WTC11 (cell line): ENCODE data around the gene SHISA9. TPM values are rescaled to one million over a fixed set of nuclear protein-coding genes. Genes with fewer than 3 reads are reported as not detected.

Experiments
- ATAC-seq: fragments of 200-7000 bp; cut with Tn5 transposase; 2 replicates; pipeline ENCODE4 v1.10.0; 2021; ENCODE audit warnings: mild to moderate bottlenecking, moderate library complexity
- CTCF ChIA-PET: fragments of 300-600 bp; sonication (Branson Sonifier 250); formaldehyde crosslinking; loops from one replicate; lab custom pipeline; 2021; ENCODE audit warnings: antibody characterized with exemption; lab: Charles Lee
- POLR2A ChIA-PET: fragments of 350-600 bp; sonication (Branson Sonifier 250); formaldehyde crosslinking; loops from one replicate; lab custom pipeline; 2021; ENCODE audit warnings: antibody characterized with exemption; lab: Charles Lee
- DNase-seq: peaks from one replicate; pipeline ENCODE4 v3.0.0; 2021; ENCODE audit warnings: low spot score
- H3K27ac Mint-ChIP-seq: 2 replicates; pipeline ENCODE4 v1.8.0; 2021; ENCODE audit warnings: mixed read lengths
- H3K27me3 Mint-ChIP-seq: 2 replicates; pipeline ENCODE4 v1.8.0; 2021; ENCODE audit warnings: low read depth, mild to moderate bottlenecking, moderate library complexity, mixed read lengths
- H3K36me3 Mint-ChIP-seq: 2 replicates; pipeline ENCODE4 v1.8.0; 2021; ENCODE audit warnings: mixed read lengths
- H3K4me1 Mint-ChIP-seq: 2 replicates; pipeline ENCODE4 v1.8.0; 2022; ENCODE audit warnings: mixed read lengths
- H3K4me3 Mint-ChIP-seq: 2 replicates; pipeline ENCODE4 v1.8.0; 2021; ENCODE audit warnings: mild to moderate bottlenecking, moderate library complexity, mixed read lengths
- H3K9me3 Mint-ChIP-seq: 2 replicates; pipeline ENCODE4 v1.8.0; 2021; ENCODE audit warnings: mixed read lengths
- AR ChIP-seq: fragments of 250-450 bp; sonication (Bioruptor Pico); IDR thresholded peaks from 2 replicates; pipeline ENCODE4 v1.9.0; 2021; ENCODE audit warnings: mild to moderate bottlenecking
- ATF1 ChIP-seq: sonication (generic); formaldehyde crosslinking; IDR thresholded peaks from 2 replicates; pipeline ENCODE4 v1.8.1; 2023; ENCODE audit warnings: mild to moderate bottlenecking, moderate library complexity, missing genetic modification reagents
- E2F5 ChIP-seq: sonication (generic); formaldehyde crosslinking; IDR thresholded peaks from 2 replicates; pipeline ENCODE4 v1.8.1; 2022; ENCODE audit warnings: mild to moderate bottlenecking, moderate library complexity, missing genetic modification reagents
- FOXJ3 ChIP-seq: sonication (generic); formaldehyde crosslinking; IDR thresholded peaks from 2 replicates; pipeline ENCODE4 v1.9.0; 2021; ENCODE audit warnings: missing genetic modification reagents, mild to moderate bottlenecking, borderline replicate concordance
- GRHL2 ChIP-seq: fragments of 250-450 bp; sonication (Bioruptor Pico); IDR thresholded peaks from 2 replicates; pipeline ENCODE4 v1.8.0; 2022; ENCODE audit warnings: mild to moderate bottlenecking, moderate library complexity; ENCODE audit not compliant: insufficient replicate concordance, severe bottlenecking
- HMGA2 ChIP-seq: fragments of 250-450 bp; sonication (Bioruptor Pico); IDR thresholded peaks from 2 replicates; pipeline ENCODE4 v1.4.0; 2021; ENCODE audit warnings: mild to moderate bottlenecking, moderate library complexity
- JAZF1 ChIP-seq: fragments of 250-450 bp; sonication (Bioruptor Pico); IDR thresholded peaks from 2 replicates; pipeline ENCODE4 v1.9.0; 2021; ENCODE audit warnings: moderate library complexity, mild to moderate bottlenecking, inconsistent platforms
- JUN ChIP-seq: sonication (generic); formaldehyde crosslinking; IDR thresholded peaks from 2 replicates; pipeline ENCODE4 v1.8.0; 2023; ENCODE audit warnings: mild to moderate bottlenecking, missing genetic modification reagents
- NFATC4 ChIP-seq: fragments of 250-450 bp; sonication (Bioruptor Pico); IDR thresholded peaks from 2 replicates; pipeline ENCODE4 v1.9.0; 2021; ENCODE audit warnings: mild to moderate bottlenecking
- NFE2L1 ChIP-seq: sonication (generic); formaldehyde crosslinking; IDR thresholded peaks from 2 replicates; pipeline ENCODE4 v1.8.1; 2023; ENCODE audit warnings: missing genetic modification reagents
- NR1H2 ChIP-seq: sonication (generic); formaldehyde crosslinking; IDR thresholded peaks from 2 replicates; pipeline ENCODE4 v1.9.0; 2021; ENCODE audit warnings: mild to moderate bottlenecking, moderate library complexity, missing genetic modification reagents
- PRDM15 ChIP-seq: sonication (generic); formaldehyde crosslinking; IDR thresholded peaks from 2 replicates; pipeline ENCODE4 v1.8.0; 2022; ENCODE audit warnings: missing genetic modification reagents
- RELA ChIP-seq: sonication (generic); formaldehyde crosslinking; IDR thresholded peaks from 2 replicates; pipeline ENCODE4 v1.8.1; 2022; ENCODE audit warnings: missing genetic modification reagents, mild to moderate bottlenecking, borderline replicate concordance
- SMAD4 ChIP-seq: sonication (generic); formaldehyde crosslinking; IDR thresholded peaks from 2 replicates; pipeline ENCODE4 v1.8.0; 2022; ENCODE audit warnings: mild to moderate bottlenecking, missing genetic modification reagents
- SOX15 ChIP-seq: fragments of 250-450 bp; sonication (Bioruptor Pico); IDR thresholded peaks from 2 replicates; pipeline ENCODE4 v1.9.0; 2021; ENCODE audit warnings: mild to moderate bottlenecking
- ZNF121 ChIP-seq: sonication (generic); formaldehyde crosslinking; IDR thresholded peaks from 2 replicates; pipeline ENCODE4 v1.8.0; 2023; ENCODE audit warnings: missing genetic modification reagents
- ZNF232 ChIP-seq: sonication (generic); formaldehyde crosslinking; IDR thresholded peaks from 2 replicates; pipeline ENCODE4 v1.8.0; 2022; ENCODE audit warnings: mild to moderate bottlenecking, missing genetic modification reagents
- ZNF317 ChIP-seq: sonication (generic); formaldehyde crosslinking; IDR thresholded peaks from 2 replicates; pipeline ENCODE4 v1.8.1; 2023; ENCODE audit warnings: low read depth, mild to moderate bottlenecking, moderate library complexity, missing genetic modification reagents, borderline replicate concordance
- total RNA-seq: library from RNA; stranded (reverse); gene quantifications from 3 replicates; pipeline ENCODE4 v1.2.3, GENCODE V29; 2021
- TF ChIP-seq, protein P1 (sequence below): sonication (generic); formaldehyde crosslinking; IDR thresholded peaks from 2 replicates; pipeline ENCODE4 v1.8.0; 2022; ENCODE audit warnings: mild to moderate bottlenecking, missing genetic modification reagents
- TF ChIP-seq, protein P2 (sequence below): fragments of 250-450 bp; sonication (Bioruptor Pico); IDR thresholded peaks from 2 replicates; pipeline ENCODE4 v1.9.0; 2021; ENCODE audit warnings: mild to moderate bottlenecking, borderline replicate concordance

The SHISA9 gene
- total RNA-seq, 1 experiment from 2014 or later, result 37.5 TPM

DNA sequence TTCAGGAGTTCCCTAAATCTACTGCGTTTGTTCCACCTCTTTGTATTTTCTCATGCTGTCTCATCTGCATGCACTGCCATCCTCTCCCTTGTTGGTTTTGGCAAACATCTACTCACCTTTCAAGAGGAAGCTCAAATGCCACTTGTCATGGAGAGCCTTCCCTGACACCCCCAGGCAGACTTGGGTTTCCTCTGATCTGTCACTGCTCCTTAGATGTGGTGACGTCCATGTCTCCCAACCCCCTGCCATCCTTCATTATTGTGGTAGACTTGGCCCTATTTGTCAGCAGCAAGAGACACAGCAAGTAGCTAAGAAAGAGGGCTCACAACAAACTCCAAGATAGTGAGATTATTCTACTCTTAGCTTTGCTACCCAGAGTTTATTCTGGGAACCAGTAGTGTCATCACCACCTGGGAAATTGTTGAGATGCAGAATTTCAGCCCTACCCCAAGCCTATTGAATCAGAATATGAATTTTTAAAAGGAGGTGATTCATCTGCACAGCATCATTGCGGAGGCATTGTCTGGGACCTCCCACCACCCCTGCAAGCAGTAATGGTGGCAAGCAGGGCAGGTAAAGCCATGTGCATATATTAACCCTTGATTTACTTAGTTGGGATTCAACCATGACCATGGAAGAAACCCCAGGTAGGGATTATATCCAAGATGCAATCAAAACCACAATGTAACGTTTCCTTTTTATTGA lies 248.9 kb downstream of the SHISA9 start (continued):
- TF ChIP-seq NFATC4 (CRISPR knock-in tag) (no peak), NFE2L1 (CRISPR knock-in tag) (no peak)

DNA sequence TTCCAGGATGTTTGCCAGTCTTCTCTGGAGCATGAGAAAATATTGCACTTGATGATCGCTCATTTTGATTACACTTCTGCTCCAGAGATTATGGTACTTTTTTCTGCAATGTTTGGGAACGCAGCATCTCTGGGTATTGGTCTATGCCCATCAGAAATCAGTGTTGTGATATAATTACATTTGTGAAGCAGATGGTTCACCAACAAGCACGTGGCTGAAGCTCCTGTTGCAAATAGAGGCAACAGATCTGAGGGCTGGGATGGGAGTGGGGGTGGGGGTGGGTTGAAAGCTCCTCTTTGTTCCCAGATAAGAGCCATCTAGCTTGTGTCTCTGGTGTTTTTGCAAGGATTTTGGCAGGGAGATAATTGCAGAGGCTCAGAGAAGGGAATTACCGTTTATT lies 252.3 kb downstream of the SHISA9 start:
- H3K9me3 Mint-ChIP-seq, result no peaks in the 10 kb centered on the region
- no peaks in the 10 kb centered on the region for H3K27me3 Mint-ChIP-seq
- ChIA-PET POLR2A (no interaction called here), CTCF (interaction anchor here (0.6 to 1.6 kb wide), 3 partner anchors 11 to 766 kb away, joined by 3 to 4 read pairs (median 4); partner anchors contain the start of gene ERCC4)
- no peaks in the 10 kb centered on the region for H3K36me3 Mint-ChIP-seq
- no peak for TF ChIP-seq GRHL2 (CRISPR knock-in tag)
- no peak for TF ChIP-seq SOX15 (CRISPR knock-in tag)
- no peak for TF ChIP-seq AR (CRISPR knock-in tag)
- no peak for TF ChIP-seq NR1H2 (CRISPR knock-in tag)
- TF ChIP-seq, protein P1, sequence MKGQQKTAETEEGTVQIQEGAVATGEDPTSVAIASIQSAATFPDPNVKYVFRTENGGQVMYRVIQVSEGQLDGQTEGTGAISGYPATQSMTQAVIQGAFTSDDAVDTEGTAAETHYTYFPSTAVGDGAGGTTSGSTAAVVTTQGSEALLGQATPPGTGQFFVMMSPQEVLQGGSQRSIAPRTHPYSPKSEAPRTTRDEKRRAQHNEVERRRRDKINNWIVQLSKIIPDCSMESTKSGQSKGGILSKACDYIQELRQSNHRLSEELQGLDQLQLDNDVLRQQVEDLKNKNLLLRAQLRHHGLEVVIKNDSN (CRISPR knock-in tag), result no peak
- TF ChIP-seq HMGA2, result no peak
- TF ChIP-seq E2F5, result no peak
- TF ChIP-seq, protein P2, sequence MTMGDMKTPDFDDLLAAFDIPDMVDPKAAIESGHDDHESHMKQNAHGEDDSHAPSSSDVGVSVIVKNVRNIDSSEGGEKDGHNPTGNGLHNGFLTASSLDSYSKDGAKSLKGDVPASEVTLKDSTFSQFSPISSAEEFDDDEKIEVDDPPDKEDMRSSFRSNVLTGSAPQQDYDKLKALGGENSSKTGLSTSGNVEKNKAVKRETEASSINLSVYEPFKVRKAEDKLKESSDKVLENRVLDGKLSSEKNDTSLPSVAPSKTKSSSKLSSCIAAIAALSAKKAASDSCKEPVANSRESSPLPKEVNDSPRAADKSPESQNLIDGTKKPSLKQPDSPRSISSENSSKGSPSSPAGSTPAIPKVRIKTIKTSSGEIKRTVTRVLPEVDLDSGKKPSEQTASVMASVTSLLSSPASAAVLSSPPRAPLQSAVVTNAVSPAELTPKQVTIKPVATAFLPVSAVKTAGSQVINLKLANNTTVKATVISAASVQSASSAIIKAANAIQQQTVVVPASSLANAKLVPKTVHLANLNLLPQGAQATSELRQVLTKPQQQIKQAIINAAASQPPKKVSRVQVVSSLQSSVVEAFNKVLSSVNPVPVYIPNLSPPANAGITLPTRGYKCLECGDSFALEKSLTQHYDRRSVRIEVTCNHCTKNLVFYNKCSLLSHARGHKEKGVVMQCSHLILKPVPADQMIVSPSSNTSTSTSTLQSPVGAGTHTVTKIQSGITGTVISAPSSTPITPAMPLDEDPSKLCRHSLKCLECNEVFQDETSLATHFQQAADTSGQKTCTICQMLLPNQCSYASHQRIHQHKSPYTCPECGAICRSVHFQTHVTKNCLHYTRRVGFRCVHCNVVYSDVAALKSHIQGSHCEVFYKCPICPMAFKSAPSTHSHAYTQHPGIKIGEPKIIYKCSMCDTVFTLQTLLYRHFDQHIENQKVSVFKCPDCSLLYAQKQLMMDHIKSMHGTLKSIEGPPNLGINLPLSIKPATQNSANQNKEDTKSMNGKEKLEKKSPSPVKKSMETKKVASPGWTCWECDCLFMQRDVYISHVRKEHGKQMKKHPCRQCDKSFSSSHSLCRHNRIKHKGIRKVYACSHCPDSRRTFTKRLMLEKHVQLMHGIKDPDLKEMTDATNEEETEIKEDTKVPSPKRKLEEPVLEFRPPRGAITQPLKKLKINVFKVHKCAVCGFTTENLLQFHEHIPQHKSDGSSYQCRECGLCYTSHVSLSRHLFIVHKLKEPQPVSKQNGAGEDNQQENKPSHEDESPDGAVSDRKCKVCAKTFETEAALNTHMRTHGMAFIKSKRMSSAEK (CRISPR knock-in tag), result no peak
- no peak for TF ChIP-seq ZNF317 (CRISPR knock-in tag)
- no peak for TF ChIP-seq SMAD4
- no peak for TF ChIP-seq JUN (CRISPR knock-in tag)
- H3K4me1 Mint-ChIP-seq, result peaks cover 70% of the 10 kb centered on the region
- no peak for ATAC-seq
- no peak overlapping the region for H3K4me3 Mint-ChIP-seq
- no peak overlapping the region for H3K27ac Mint-ChIP-seq
- no peak for DNase-seq

GRCh38 chr16:13154799-13155198 lies 253.4 kb downstream of the SHISA9 start:
- Mint-ChIP-seq H3K4me1 (peaks cover 72% of the 10 kb centered on the region), H3K27ac (no peak overlapping the region; the same call in 1 of the 2 replicates), H3K4me3 (no peak overlapping the region; the same call in 1 of the 2 replicates), H3K36me3 (no peaks in the 10 kb centered on the region), H3K27me3 (no peaks in the 10 kb centered on the region), H3K9me3 (no peaks in the 10 kb centered on the region)
- ChIA-PET CTCF (interaction anchor here (1.6 kb wide), 1 partner anchor 765 kb away, joined by 4 read pairs; the partner anchor contains the start of gene ERCC4), POLR2A (no interaction called here)
- no peak for ATAC-seq
- DNase-seq, result no peak
- TF ChIP-seq ZNF121 (CRISPR knock-in tag), result no peak
- no peak for TF ChIP-seq ATF1 (CRISPR knock-in tag)
- TF ChIP-seq ZNF232, result no peak
- no peak for TF ChIP-seq E2F5
- no peak for TF ChIP-seq NFE2L1 (CRISPR knock-in tag)
- no peak for TF ChIP-seq FOXJ3 (CRISPR knock-in tag)
- TF ChIP-seq GRHL2 (CRISPR knock-in tag), result no peak
- no peak for TF ChIP-seq HMGA2
- TF ChIP-seq RELA (CRISPR knock-in tag), result no peak
- TF ChIP-seq PRDM15, result no peak
- no peak for TF ChIP-seq JAZF1 (CRISPR knock-in tag)
